ENCODE results near the gene NDUFS2. TPM values are rescaled to one million over a fixed set of nuclear protein-coding genes. Genes with fewer than 3 reads are reported as not detected.

Gene NDUFS2
- total and polyA plus RNA-seq, 2 donors (not counting 1 experiment from before 2014, with no cell fraction given), result 53.9 to 82.3 TPM

- Histone ChIP-seq H3K27me3 (replicated peaks in 1 of 4; ENCODE audit: control extremely low read depth in 1 of 4, control insufficient read depth in 3 of 4, insufficient read depth in 4 of 4, low read length in 3 of 4) (no peaks in the 10 kb centered on the region), H3K4me2 (replicated peaks; ENCODE audit: low read depth, low read length, poor library complexity, severe bottlenecking) (no peak overlapping the region), H3K9ac (ENCODE audit: low read length) (no peak overlapping the region), H4K20me1 (ENCODE audit: control insufficient read depth, insufficient read depth, low read length, poor library complexity, severe bottlenecking) (no peaks in the 10 kb centered on the region), H3K79me2 (ENCODE audit: control insufficient read depth, insufficient read depth, low read length) (peaks cover 23% of the 10 kb centered on the region), H3K4me1 (ENCODE audit: control insufficient read depth in 2 of 2, insufficient read depth in 2 of 2, low read length in 2 of 2) (peaks cover 40 to 57% of the 10 kb centered on the region in 2 donors), H2AFZ (ENCODE audit: insufficient read depth, low read depth, low read length, poor library complexity, severe bottlenecking) (no peak overlapping the region), H3K36me3 (replicated peaks in 1 of 2; ENCODE audit: control extremely low read depth in 1 of 2, control insufficient read depth in 1 of 2, extremely low read depth in 1 of 2, insufficient read depth in 2 of 2, low read length in 1 of 2) (no peaks in the 10 kb centered on the region), H3K4me3 (ENCODE audit: control extremely low read depth in 1 of 5, extremely low read depth in 1 of 5, insufficient read depth in 1 of 5, low read depth in 2 of 5, low read length in 4 of 5) (no peak overlapping the region), H3K9me3 (ENCODE audit: control extremely low read depth in 1 of 3, control insufficient read depth in 2 of 3, insufficient read depth in 1 of 3, low read length in 2 of 3) (no peaks in the 10 kb centered on the region), H3K27ac (ENCODE audit: low read length in 2 of 2) (no peak overlapping the region)
- no peaks in the 10 kb centered on the region for H3K9me3 Mint-ChIP-seq (ENCODE audit: insufficient read depth)
- ChIA-PET CTCF (no interaction called here), POLR2A (no interaction called here)
- no peak overlapping the region for H3K27ac Mint-ChIP-seq
- H3K4me3 Mint-ChIP-seq, result no peak overlapping the region
- peaks cover 50% of the 10 kb centered on the region for H3K4me1 Mint-ChIP-seq
- TF ChIP-seq CTCF (IDR thresholded peaks at IDR 0.05) (no peak), EZH2 (IDR thresholded peaks at IDR 0.05; ENCODE audit: borderline replicate concordance, insufficient read depth, low read depth, low read length, poor library complexity, severe bottlenecking) (no peak)
- intact Hi-C loops (cut with micrococcal nuclease), result no loop called here
- WGBS (ENCODE audit: insufficient coverage), result 96% methylated on average over 11 of the region's 11 CpGs
- no peak for DNase-seq
- no peak for ATAC-seq (ENCODE audit: low read depth)
- H3K27me3 Mint-ChIP-seq, result no peaks in the 10 kb centered on the region
Measured at GRCh38 chr1:161197560-161198193, 4.5 kb upstream of the NDUFS2 start.

- DNase-seq (no peak), ATAC-seq (ENCODE audit: low read depth) (no peak)
- ChIA-PET CTCF (interaction anchor here (0.9 kb wide), 1 partner anchor 12 kb away, joined by 3 read pairs; no protein-coding TSS in a partner anchor), POLR2A (no interaction called here)
- TF ChIP-seq EZH2 (IDR thresholded peaks at IDR 0.05; ENCODE audit: borderline replicate concordance, insufficient read depth, low read depth, low read length, poor library complexity, severe bottlenecking), result no peak
- no peak overlapping the region for H3K27ac ChIP-seq (ENCODE audit: low read length in 2 of 2)
- Mint-ChIP-seq H3K27me3 (no peaks in the 10 kb centered on the region), H3K27ac (no peak overlapping the region), H3K4me1 (peaks cover 46% of the 10 kb centered on the region), H3K4me3 (no peak overlapping the region), H3K9me3 (ENCODE audit: insufficient read depth) (no peaks in the 10 kb centered on the region)
- WGBS (ENCODE audit: insufficient coverage), result 86% methylated on average over 19 of the region's 20 CpGs
- H3K4me2 ChIP-seq (replicated peaks; ENCODE audit: low read depth, low read length, poor library complexity, severe bottlenecking), result no peak overlapping the region
- no peaks in the 10 kb centered on the region for H3K36me3 ChIP-seq (replicated peaks in 1 of 2; ENCODE audit: control extremely low read depth in 1 of 2, control insufficient read depth in 1 of 2, extremely low read depth in 1 of 2, insufficient read depth in 2 of 2, low read length in 1 of 2)
- no peak overlapping the region for H3K4me3 ChIP-seq (ENCODE audit: control extremely low read depth in 1 of 5, extremely low read depth in 1 of 5, insufficient read depth in 1 of 5, low read depth in 2 of 5, low read length in 4 of 5)
- H3K9ac ChIP-seq (ENCODE audit: low read length), result no peak overlapping the region
- intact Hi-C loops (cut with micrococcal nuclease), result no loop called here
- no peaks in the 10 kb centered on the region for H4K20me1 ChIP-seq (ENCODE audit: control insufficient read depth, insufficient read depth, low read length, poor library complexity, severe bottlenecking)
- no peaks in the 10 kb centered on the region for H3K27me3 ChIP-seq (replicated peaks in 1 of 4; ENCODE audit: control extremely low read depth in 1 of 4, control insufficient read depth in 3 of 4, insufficient read depth in 4 of 4, low read length in 3 of 4)
- no peaks in the 10 kb centered on the region for H3K9me3 ChIP-seq (ENCODE audit: control extremely low read depth in 1 of 3, control insufficient read depth in 2 of 3, insufficient read depth in 1 of 3, low read length in 2 of 3)
- peaks cover 40 to 57% of the 10 kb centered on the region in 2 donors for H3K4me1 ChIP-seq (ENCODE audit: control insufficient read depth in 2 of 2, insufficient read depth in 2 of 2, low read length in 2 of 2)
- no peak overlapping the region for H2AFZ ChIP-seq (ENCODE audit: insufficient read depth, low read depth, low read length, poor library complexity, severe bottlenecking)
- H3K79me2 ChIP-seq (ENCODE audit: control insufficient read depth, insufficient read depth, low read length), result peaks cover 26% of the 10 kb centered on the region
Measured at GRCh38 chr1:161198194-161198896, 3.8 kb upstream of the NDUFS2 start.

All from B cell (primary cell).